ENCODE measurements around the gene FLNB. TPM values are rescaled to one million over a fixed set of nuclear protein-coding genes. Genes with fewer than 3 reads are reported as not detected.
A peak's percentile ranks its signal among the peaks of the same experiment; 100 is the strongest.

Gene FLNB
- total and polyA plus RNA-seq, 2 of the 13 experiments (the other 11 are each of a cell fraction or from before 2014, with no cell fraction given) = 106 to 130 TPM

DNA sequence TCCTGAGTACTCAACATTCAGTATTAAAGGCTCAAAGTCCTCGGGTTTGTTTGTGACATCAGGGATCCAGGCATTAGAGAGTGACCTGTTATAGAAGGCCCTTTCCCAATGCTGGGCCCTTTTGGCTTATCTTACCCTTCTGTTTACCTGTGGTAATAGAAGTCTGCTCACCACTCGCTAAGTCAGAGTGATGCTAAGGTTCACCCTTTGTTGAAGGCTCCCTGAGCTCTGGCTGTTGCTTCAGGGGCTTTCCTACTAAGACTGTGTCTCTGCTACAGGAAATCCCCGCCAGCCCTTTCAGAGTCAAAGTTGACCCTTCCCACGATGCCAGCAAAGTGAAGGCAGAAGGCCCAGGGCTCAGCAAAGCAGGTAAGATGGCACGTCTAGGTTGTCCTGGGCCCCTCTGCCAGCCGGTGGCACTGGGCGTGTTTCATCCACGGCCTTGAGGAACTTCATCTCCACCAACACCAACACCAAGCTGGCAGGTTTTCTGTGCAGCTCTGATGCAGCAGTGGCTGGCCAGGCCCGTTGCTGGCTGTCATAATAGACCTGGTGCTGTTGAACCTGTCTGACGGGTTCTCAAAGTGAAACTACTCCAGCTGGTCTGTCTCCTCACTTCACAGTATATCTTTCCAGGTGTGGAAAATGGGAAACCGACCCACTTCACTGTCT is 103.4 kb downstream of the FLNB start (continued):
- TF ChIP-seq GATA4 (IDR thresholded peaks at IDR 0.05; ENCODE audit: borderline replicate concordance, low read depth) = peak; percentile 34; the same call in 1 of the 2 replicates
- no peak for TF ChIP-seq ZNF678 (CRISPR knock-in tag; IDR thresholded peaks at IDR 0.05)
- no peak for TF ChIP-seq SRF (IDR thresholded peaks at IDR 0.05; ENCODE audit: low read depth, low read length)
- no peak for TF ChIP-seq HNRNPUL1 (IDR thresholded peaks at IDR 0.05; ENCODE audit: low read depth, low read length)
- TF ChIP-seq ZNF224 (CRISPR knock-in tag; IDR thresholded peaks at IDR 0.05) = no peak
- 0 out of 2 replicates have a peak, but pooled peaks have one; percentile 26 for TF ChIP-seq ZNF3 (CRISPR knock-in tag; IDR thresholded peaks at IDR 0.05)
- TF ChIP-seq FOXC1 (CRISPR knock-in tag; IDR thresholded peaks at IDR 0.05; ENCODE audit: borderline replicate concordance) = 0 out of 2 replicates have a peak, but pooled peaks have one; percentile 6
- TF ChIP-seq BRCA1 (CRISPR knock-in tag; IDR thresholded peaks at IDR 0.05) = no peak
- TF ChIP-seq, protein P1, sequence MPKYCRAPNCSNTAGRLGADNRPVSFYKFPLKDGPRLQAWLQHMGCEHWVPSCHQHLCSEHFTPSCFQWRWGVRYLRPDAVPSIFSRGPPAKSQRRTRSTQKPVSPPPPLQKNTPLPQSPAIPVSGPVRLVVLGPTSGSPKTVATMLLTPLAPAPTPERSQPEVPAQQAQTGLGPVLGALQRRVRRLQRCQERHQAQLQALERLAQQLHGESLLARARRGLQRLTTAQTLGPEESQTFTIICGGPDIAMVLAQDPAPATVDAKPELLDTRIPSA (CRISPR knock-in tag; IDR thresholded peaks at IDR 0.05; ENCODE audit: borderline replicate concordance) = no peak
- TF ChIP-seq ZFP62 (CRISPR knock-in tag; IDR thresholded peaks at IDR 0.05) = no peak
- TF ChIP-seq ZMAT3 (CRISPR knock-in tag; conservative IDR thresholded peaks at IDR 0.05) = no peak
- TF ChIP-seq POLR2G (IDR thresholded peaks at IDR 0.05; ENCODE audit: low read depth, low read length) = no peak
- TF ChIP-seq, protein P2, sequence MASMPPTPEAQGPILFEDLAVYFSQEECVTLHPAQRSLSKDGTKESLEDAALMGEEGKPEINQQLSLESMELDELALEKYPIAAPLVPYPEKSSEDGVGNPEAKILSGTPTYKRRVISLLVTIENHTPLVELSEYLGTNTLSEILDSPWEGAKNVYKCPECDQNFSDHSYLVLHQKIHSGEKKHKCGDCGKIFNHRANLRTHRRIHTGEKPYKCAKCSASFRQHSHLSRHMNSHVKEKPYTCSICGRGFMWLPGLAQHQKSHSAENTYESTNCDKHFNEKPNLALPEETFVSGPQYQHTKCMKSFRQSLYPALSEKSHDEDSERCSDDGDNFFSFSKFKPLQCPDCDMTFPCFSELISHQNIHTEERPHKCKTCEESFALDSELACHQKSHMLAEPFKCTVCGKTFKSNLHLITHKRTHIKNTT (CRISPR knock-in tag; IDR thresholded peaks at IDR 0.05) = no peak
- TF ChIP-seq, protein P3, sequence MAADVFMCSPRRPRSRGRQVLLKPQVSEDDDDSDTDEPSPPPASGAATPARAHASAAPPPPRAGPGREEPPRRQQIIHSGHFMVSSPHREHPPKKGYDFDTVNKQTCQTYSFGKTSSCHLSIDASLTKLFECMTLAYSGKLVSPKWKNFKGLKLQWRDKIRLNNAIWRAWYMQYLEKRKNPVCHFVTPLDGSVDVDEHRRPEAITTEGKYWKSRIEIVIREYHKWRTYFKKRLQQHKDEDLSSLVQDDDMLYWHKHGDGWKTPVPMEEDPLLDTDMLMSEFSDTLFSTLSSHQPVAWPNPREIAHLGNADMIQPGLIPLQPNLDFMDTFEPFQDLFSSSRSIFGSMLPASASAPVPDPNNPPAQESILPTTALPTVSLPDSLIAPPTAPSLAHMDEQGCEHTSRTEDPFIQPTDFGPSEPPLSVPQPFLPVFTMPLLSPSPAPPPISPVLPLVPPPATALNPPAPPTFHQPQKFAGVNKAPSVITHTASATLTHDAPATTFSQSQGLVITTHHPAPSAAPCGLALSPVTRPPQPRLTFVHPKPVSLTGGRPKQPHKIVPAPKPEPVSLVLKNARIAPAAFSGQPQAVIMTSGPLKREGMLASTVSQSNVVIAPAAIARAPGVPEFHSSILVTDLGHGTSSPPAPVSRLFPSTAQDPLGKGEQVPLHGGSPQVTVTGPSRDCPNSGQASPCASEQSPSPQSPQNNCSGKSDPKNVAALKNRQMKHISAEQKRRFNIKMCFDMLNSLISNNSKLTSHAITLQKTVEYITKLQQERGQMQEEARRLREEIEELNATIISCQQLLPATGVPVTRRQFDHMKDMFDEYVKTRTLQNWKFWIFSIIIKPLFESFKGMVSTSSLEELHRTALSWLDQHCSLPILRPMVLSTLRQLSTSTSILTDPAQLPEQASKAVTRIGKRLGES (CRISPR knock-in tag; IDR thresholded peaks at IDR 0.05; ENCODE audit: borderline replicate concordance) = no peak
- TF ChIP-seq, protein P4, sequence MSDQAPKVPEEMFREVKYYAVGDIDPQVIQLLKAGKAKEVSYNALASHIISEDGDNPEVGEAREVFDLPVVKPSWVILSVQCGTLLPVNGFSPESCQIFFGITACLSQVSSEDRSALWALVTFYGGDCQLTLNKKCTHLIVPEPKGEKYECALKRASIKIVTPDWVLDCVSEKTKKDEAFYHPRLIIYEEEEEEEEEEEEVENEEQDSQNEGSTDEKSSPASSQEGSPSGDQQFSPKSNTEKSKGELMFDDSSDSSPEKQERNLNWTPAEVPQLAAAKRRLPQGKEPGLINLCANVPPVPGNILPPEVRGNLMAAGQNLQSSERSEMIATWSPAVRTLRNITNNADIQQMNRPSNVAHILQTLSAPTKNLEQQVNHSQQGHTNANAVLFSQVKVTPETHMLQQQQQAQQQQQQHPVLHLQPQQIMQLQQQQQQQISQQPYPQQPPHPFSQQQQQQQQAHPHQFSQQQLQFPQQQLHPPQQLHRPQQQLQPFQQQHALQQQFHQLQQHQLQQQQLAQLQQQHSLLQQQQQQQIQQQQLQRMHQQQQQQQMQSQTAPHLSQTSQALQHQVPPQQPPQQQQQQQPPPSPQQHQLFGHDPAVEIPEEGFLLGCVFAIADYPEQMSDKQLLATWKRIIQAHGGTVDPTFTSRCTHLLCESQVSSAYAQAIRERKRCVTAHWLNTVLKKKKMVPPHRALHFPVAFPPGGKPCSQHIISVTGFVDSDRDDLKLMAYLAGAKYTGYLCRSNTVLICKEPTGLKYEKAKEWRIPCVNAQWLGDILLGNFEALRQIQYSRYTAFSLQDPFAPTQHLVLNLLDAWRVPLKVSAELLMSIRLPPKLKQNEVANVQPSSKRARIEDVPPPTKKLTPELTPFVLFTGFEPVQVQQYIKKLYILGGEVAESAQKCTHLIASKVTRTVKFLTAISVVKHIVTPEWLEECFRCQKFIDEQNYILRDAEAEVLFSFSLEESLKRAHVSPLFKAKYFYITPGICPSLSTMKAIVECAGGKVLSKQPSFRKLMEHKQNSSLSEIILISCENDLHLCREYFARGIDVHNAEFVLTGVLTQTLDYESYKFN (CRISPR knock-in tag; conservative IDR thresholded peaks at IDR 0.05) = peak; percentile 69; the same call in 1 of the 2 replicates
- no peak for TF ChIP-seq POLR2AphosphoS2 (IDR thresholded peaks at IDR 0.05; ENCODE audit: low read depth, low read length)
- no peak for TF ChIP-seq ZNF619 (CRISPR knock-in tag; IDR thresholded peaks at IDR 0.05)
- peak; percentile 74 for TF ChIP-seq GATAD2A (CRISPR knock-in tag; IDR thresholded peaks at IDR 0.05)
